Hepatocyte (in vitro differentiated cells): ENCODE data around the gene SLMAP. TPM values are rescaled to one million over a fixed set of nuclear protein-coding genes. Genes with fewer than 3 reads are reported as not detected.

Experiments
- DNase-seq: peaks from one replicate; pipeline ENCODE4 v3.0.0-alpha.2; 2016; ENCODE audit warnings: low spot score
- H2AFZ ChIP-seq: fragments of 200-600 bp; sonication (generic); 2 replicates; pipeline ENCODE4 v1.6.0; 2016; ENCODE audit warnings: antibody characterized with exemption, mild to moderate bottlenecking
- H3K27ac ChIP-seq: fragments of 200-600 bp; sonication (generic); 2 replicates; pipeline ENCODE4 v1.5.1; 2016; ENCODE audit warnings: mild to moderate bottlenecking
- H3K27me3 ChIP-seq: fragments of 200-600 bp; sonication (generic); 2 replicates; pipeline ENCODE4 v1.6.1; 2016
- H3K36me3 ChIP-seq: fragments of 200-600 bp; sonication (generic); replicated peaks from 2 replicates; pipeline ENCODE4 v1.5.1; 2016; ENCODE audit warnings: low read depth; ENCODE audit not compliant: insufficient read depth
- H3K4me1 ChIP-seq: fragments of 200-600 bp; sonication (generic); 2 replicates; pipeline ENCODE4 v1.5.1; 2016; ENCODE audit warnings: mild to moderate bottlenecking, moderate library complexity; ENCODE audit not compliant: insufficient read depth
- H3K4me2 ChIP-seq: fragments of 200-600 bp; sonication (generic); 2 replicates; pipeline ENCODE4 v1.6.0; 2016
- H3K4me3 ChIP-seq: fragments of 200-600 bp; sonication (generic); 2 replicates; pipeline ENCODE4 v1.5.1; 2016; ENCODE audit warnings: mild to moderate bottlenecking
- H3K79me2 ChIP-seq: fragments of 200-600 bp; sonication (generic); 2 replicates; pipeline ENCODE4 v1.6.0; 2017; ENCODE audit warnings: mild to moderate bottlenecking
- H3K9me2 ChIP-seq: fragments of 200-600 bp; sonication (generic); replicated peaks from 2 replicates; pipeline ENCODE4 v1.6.0; 2017; ENCODE audit warnings: mild to moderate bottlenecking; ENCODE audit not compliant: insufficient read depth
- H3K9me3 ChIP-seq: fragments of 200-600 bp; sonication (generic); 2 replicates; pipeline ENCODE4 v1.5.1; 2016; ENCODE audit warnings: low read depth, mild to moderate bottlenecking
- H4K20me1 ChIP-seq: fragments of 200-600 bp; sonication (generic); 2 replicates; pipeline ENCODE4 v1.6.0; 2016; ENCODE audit warnings: mild to moderate bottlenecking; ENCODE audit not compliant: insufficient read depth, poor library complexity, severe bottlenecking
- CTCF ChIP-seq: fragments of 200-600 bp; sonication (generic); IDR thresholded peaks from 2 replicates; pipeline ENCODE4 v1.5.1; 2016; ENCODE audit warnings: antibody characterized with exemption, mild to moderate bottlenecking; ENCODE audit not compliant: poor library complexity
- EZH2 ChIP-seq: fragments of 200-600 bp; sonication (generic); IDR thresholded peaks from 2 replicates; pipeline ENCODE4 v1.6.1; 2016; ENCODE audit warnings: antibody characterized with exemption, mild to moderate bottlenecking, borderline replicate concordance
- EZH2phosphoT487 ChIP-seq: fragments of 200-600 bp; sonication (generic); IDR thresholded peaks from one replicate; pipeline ENCODE4 v1.6.1; 2018; ENCODE audit warnings: antibody characterized with exemption, mild to moderate bottlenecking, low read depth, moderate library complexity; ENCODE audit not compliant: unreplicated experiment, severe bottlenecking
- WGBS: methylation state at CpG from one replicate; pipeline ENCODE4 v1.1.6; 2016; ENCODE audit warnings: low lambda C conversion rate; ENCODE audit errors: missing lambda C conversion rate; 5-methylcytosine and 5-hydroxymethylcytosine counted together
- polyA plus RNA-seq: library from polyadenylated mRNA; unstranded; fragments of >200 nt; fragmentation: Nextera tagmentation; extraction: Ambion mirVana; gene quantifications from 2 replicates; pipeline ENCODE4 v1.2.1, GENCODE V29; 2016
- total RNA-seq: library from RNA; depleted of rRNA; stranded (reverse); fragments of >200 nt; gene quantifications from 2 replicates; pipeline ENCODE4 v1.2.3, GENCODE V29; 2014

SLMAP gene, protein sequence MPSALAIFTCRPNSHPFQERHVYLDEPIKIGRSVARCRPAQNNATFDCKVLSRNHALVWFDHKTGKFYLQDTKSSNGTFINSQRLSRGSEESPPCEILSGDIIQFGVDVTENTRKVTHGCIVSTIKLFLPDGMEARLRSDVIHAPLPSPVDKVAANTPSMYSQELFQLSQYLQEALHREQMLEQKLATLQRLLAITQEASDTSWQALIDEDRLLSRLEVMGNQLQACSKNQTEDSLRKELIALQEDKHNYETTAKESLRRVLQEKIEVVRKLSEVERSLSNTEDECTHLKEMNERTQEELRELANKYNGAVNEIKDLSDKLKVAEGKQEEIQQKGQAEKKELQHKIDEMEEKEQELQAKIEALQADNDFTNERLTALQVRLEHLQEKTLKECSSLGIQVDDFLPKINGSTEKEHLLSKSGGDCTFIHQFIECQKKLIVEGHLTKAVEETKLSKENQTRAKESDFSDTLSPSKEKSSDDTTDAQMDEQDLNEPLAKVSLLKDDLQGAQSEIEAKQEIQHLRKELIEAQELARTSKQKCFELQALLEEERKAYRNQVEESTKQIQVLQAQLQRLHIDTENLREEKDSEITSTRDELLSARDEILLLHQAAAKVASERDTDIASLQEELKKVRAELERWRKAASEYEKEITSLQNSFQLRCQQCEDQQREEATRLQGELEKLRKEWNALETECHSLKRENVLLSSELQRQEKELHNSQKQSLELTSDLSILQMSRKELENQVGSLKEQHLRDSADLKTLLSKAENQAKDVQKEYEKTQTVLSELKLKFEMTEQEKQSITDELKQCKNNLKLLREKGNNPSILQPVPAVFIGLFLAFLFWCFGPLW
- total RNA-seq: 44.5 and 46.0 TPM in 2 replicates
- 22.8 and 27.6 TPM in 2 replicates for polyA plus RNA-seq

GRCh38 chr3:57755741-57756527 lies at the start of gene SLMAP:
TSS of gene SLMAP (plus strand) at chr3:57756309. CDS start at chr3:57757652, 1,343 bp downstream.
- H3K4me3 ChIP-seq: peak within 1 kb of the TSS; percentile 78
- H3K9me2 ChIP-seq: peaks cover 4% of the 10 kb centered on the region
- under 1% methylated on average over 36 of the region's 48 CpGs for WGBS
- H3K27me3 ChIP-seq: no peaks in the 10 kb centered on the region
- H4K20me1 ChIP-seq: peaks cover 40% of the 10 kb centered on the region
- no peaks in the 10 kb centered on the region for H3K9me3 ChIP-seq
- H3K79me2 ChIP-seq: peaks cover 46% of the 10 kb centered on the region
- peaks cover 25% of the 10 kb centered on the region for H3K4me1 ChIP-seq
- H3K36me3 ChIP-seq: no peaks in the 10 kb centered on the region
- peak within 1 kb of the TSS; percentile 95 for H3K4me2 ChIP-seq
- peak within 1 kb of the TSS; percentile 89 for H3K27ac ChIP-seq
- peak; percentile 98 for DNase-seq
- no peak for TF ChIP-seq EZH2
- no peak for TF ChIP-seq CTCF
- peak within 1 kb of the TSS; percentile 84 for H2AFZ ChIP-seq

- no peak overlapping the region for H2AFZ ChIP-seq
- TF ChIP-seq EZH2: no peak
- TF ChIP-seq CTCF: no peak
- TF ChIP-seq EZH2phosphoT487: no peak
- H3K79me2 ChIP-seq: no peaks in the 10 kb centered on the region
- no peaks in the 10 kb centered on the region for H3K9me2 ChIP-seq
- no peaks in the 10 kb centered on the region for H3K27me3 ChIP-seq
- H3K27ac ChIP-seq: peak overlapping the region; percentile 80
- no peak overlapping the region for H3K4me3 ChIP-seq
- no peaks in the 10 kb centered on the region for H3K9me3 ChIP-seq
- no peaks in the 10 kb centered on the region for H3K4me1 ChIP-seq
- WGBS: 88% methylated on average over 3 of the region's 3 CpGs
- H3K36me3 ChIP-seq: no peaks in the 10 kb centered on the region
- peak; percentile 59 for DNase-seq
- no peaks in the 10 kb centered on the region for H4K20me1 ChIP-seq
- H3K4me2 ChIP-seq: no peak overlapping the region
Measured at GRCh38 chr3:57706462-57706861, 49.6 kb upstream of the SLMAP start.

DNA sequence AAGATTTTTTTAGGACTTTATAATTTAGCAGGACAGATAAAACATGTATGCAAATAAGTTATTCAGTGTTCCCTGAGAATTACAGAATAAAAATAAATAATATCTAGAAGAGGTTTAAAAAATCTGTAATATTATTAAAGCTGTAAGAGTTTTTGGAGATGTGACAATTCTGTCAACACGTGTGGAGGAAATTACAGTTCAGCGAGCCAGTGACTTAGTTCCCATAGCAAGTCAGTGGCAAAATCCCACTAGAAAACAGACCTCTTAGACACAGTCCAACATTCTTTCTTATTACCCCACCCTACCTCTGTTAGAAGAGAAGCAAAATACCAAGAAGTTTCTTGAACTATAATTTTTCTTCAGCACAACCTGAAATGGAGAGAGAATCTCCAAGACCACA lies 47.1 kb upstream of the SLMAP start:
- H3K4me3 ChIP-seq: no peak overlapping the region
- H3K36me3 ChIP-seq: no peaks in the 10 kb centered on the region
- H3K9me3 ChIP-seq: no peaks in the 10 kb centered on the region
- no peak overlapping the region for H3K4me2 ChIP-seq
- no peak overlapping the region for H2AFZ ChIP-seq
- H4K20me1 ChIP-seq: no peaks in the 10 kb centered on the region
- DNase-seq: no peak
- no peaks in the 10 kb centered on the region for H3K27me3 ChIP-seq
- H3K9me2 ChIP-seq: no peaks in the 10 kb centered on the region
- H3K4me1 ChIP-seq: no peaks in the 10 kb centered on the region
- 83% methylated on average over 2 of the region's 2 CpGs for WGBS
- TF ChIP-seq EZH2 (no peak), EZH2phosphoT487 (no peak), CTCF (no peak)
- no peaks in the 10 kb centered on the region for H3K79me2 ChIP-seq
- H3K27ac ChIP-seq: no peak overlapping the region
